Liver (tissue), 9 donors: ENCODE results near the gene KLF5. TPM values are rescaled to one million over a fixed set of nuclear protein-coding genes. Genes with fewer than 3 reads are reported as not detected.

Experiments used
- DNase-seq: peaks from one replicate; pipeline ENCODE4 v3.0.0-alpha.2; 2017; ENCODE audit warnings: low spot score
- H3K27ac ChIP-seq, 2 donors: one replicate each; pipeline ENCODE4 v1.7.0; 2013; ENCODE audit warnings: inconsistent platforms in 2 of 2, low read length in 2 of 2, control low read depth in 1 of 2, low read depth in 1 of 2, mild to moderate bottlenecking in 1 of 2
- H3K27me3 ChIP-seq, 4 donors: one replicate each; pipeline versions ENCODE4 v1.6.1 to v1.7.0; 2013; ENCODE audit warnings: low read length in 3 of 4, inconsistent platforms in 1 of 4, mild to moderate bottlenecking in 1 of 4, moderate library complexity in 1 of 4; ENCODE audit not compliant: control insufficient read depth in 4 of 4, insufficient read depth in 4 of 4
- H3K36me3 ChIP-seq, 4 donors: one replicate each; pipeline versions ENCODE4 v1.6.1 to v1.7.0; 2013; ENCODE audit warnings: low read length in 3 of 4, mild to moderate bottlenecking in 3 of 4, low read depth in 1 of 4, moderate library complexity in 1 of 4; ENCODE audit not compliant: control insufficient read depth in 4 of 4, insufficient read depth in 3 of 4
- H3K4me1 ChIP-seq, 4 donors: one replicate each; pipeline versions ENCODE4 v1.6.1 to v1.7.0; 2013; ENCODE audit warnings: low read length in 3 of 4, mild to moderate bottlenecking in 3 of 4, moderate library complexity in 1 of 4; ENCODE audit not compliant: control insufficient read depth in 4 of 4, insufficient read depth in 4 of 4
- H3K4me3 ChIP-seq, 3 donors: one replicate each; pipeline versions ENCODE4 v1.6.1 to v1.7.0; 2013; ENCODE audit warnings: low read length in 3 of 3, control low read depth in 1 of 3, low read depth in 1 of 3, mild to moderate bottlenecking in 1 of 3
- H3K9ac ChIP-seq, 2 donors: one replicate each; pipeline ENCODE4 v1.7.0; 2013; ENCODE audit warnings: low read length in 2 of 2, mild to moderate bottlenecking in 2 of 2, moderate library complexity in 2 of 2, control low read depth in 1 of 2, low read depth in 1 of 2
- H3K9me3 ChIP-seq, 4 donors: one replicate each; pipeline versions ENCODE4 v1.6.1 to v1.7.0; 2013; ENCODE audit warnings: low read length in 3 of 4; ENCODE audit not compliant: control insufficient read depth in 4 of 4
- ATF3 ChIP-seq: IDR thresholded peaks from 2 replicates; pipeline ENCODE4 v1.6.1; 2016; ENCODE audit warnings: antibody characterized with exemption
- CTCF ChIP-seq: fragments of 150-350 bp; IDR thresholded peaks from 2 replicates; pipeline ENCODE4 v1.5.1; 2017; ENCODE audit warnings: improper control_type of control experiment, low read depth, low read length; ENCODE audit not compliant: missing input control
- EGR1 ChIP-seq, 2 donors: IDR thresholded peaks; 2 replicates each; pipeline ENCODE4 v1.6.1; 2016 to 2018; ENCODE audit warnings: antibody characterized with exemption in 2 of 2, low read depth in 2 of 2
- FOXA1 ChIP-seq: IDR thresholded peaks from 2 replicates; pipeline ENCODE4 v1.6.1; 2016; ENCODE audit warnings: antibody characterized with exemption
- FOXA2 ChIP-seq: IDR thresholded peaks from 2 replicates; pipeline ENCODE4 v1.6.1; 2016; ENCODE audit warnings: antibody characterized with exemption
- GABPA ChIP-seq, 2 donors: IDR thresholded peaks in 1 of 2; conservative IDR thresholded peaks in 1 of 2; 2 replicates each; pipeline ENCODE4 v1.6.1; 2016; ENCODE audit warnings: antibody characterized with exemption in 2 of 2, mild to moderate bottlenecking in 1 of 2, moderate library complexity in 1 of 2
- HNF4G ChIP-seq: IDR thresholded peaks from 2 replicates; pipeline ENCODE4 v1.6.1; 2016; ENCODE audit warnings: antibody characterized with exemption
- JUND ChIP-seq, 2 donors: IDR thresholded peaks; 2 replicates each; pipeline ENCODE4 v1.6.1; 2016; ENCODE audit warnings: antibody characterized with exemption in 2 of 2
- MAX ChIP-seq: IDR thresholded peaks from 2 replicates; pipeline ENCODE4 v1.6.1; 2016; ENCODE audit warnings: antibody characterized with exemption
- NR2F2 ChIP-seq: IDR thresholded peaks from 2 replicates; pipeline ENCODE4 v1.6.1; 2016; ENCODE audit warnings: antibody characterized with exemption
- RAD21 ChIP-seq, 2 donors: IDR thresholded peaks; 2 replicates each; pipeline ENCODE4 v1.6.1; 2016; ENCODE audit warnings: antibody characterized with exemption in 2 of 2, mild to moderate bottlenecking in 2 of 2
- RXRA ChIP-seq, 2 donors: IDR thresholded peaks; 2 replicates each; pipeline ENCODE4 v1.6.1; 2017 to 2018; ENCODE audit warnings: antibody characterized with exemption in 2 of 2, mild to moderate bottlenecking in 1 of 2
- SP1 ChIP-seq: IDR thresholded peaks from 2 replicates; pipeline ENCODE4 v1.6.1; 2018; ENCODE audit warnings: antibody characterized with exemption, mild to moderate bottlenecking
- TAF1 ChIP-seq: conservative IDR thresholded peaks from 2 replicates; pipeline ENCODE4 v1.6.1; 2016; ENCODE audit warnings: antibody characterized with exemption, mild to moderate bottlenecking
- YY1 ChIP-seq: IDR thresholded peaks from 2 replicates; pipeline ENCODE4 v1.6.1; 2016; ENCODE audit warnings: antibody characterized with exemption, mild to moderate bottlenecking
- ZBTB33 ChIP-seq: IDR thresholded peaks from 2 replicates; pipeline ENCODE4 v1.6.1; 2016; ENCODE audit warnings: antibody characterized with exemption
- WGBS: extraction: QIAGEN DNeasy Blood & Tissue Kit; methylation state at CpG from one replicate; pipeline ENCODE4 v1.1.7; 2013; 5-methylcytosine and 5-hydroxymethylcytosine counted together
- polyA plus RNA-seq, 2 donors: library from polyadenylated mRNA; stranded (reverse) in 1 of 2; unstranded in 1 of 2; fragments of 200-250 nt in 1 of 2; fragments of >200 nt in 1 of 2; fragmentation: Nextera tagmentation in 1 of 2; extraction: Ambion mirVana in 1 of 2; gene quantifications; one replicate each; pipeline versions ENCODE4 v1.2.1 to v1.2.3, GENCODE V29; 2013 to 2015
- total RNA-seq, 2 donors: library from RNA; depleted of rRNA; stranded (reverse); fragments of >200 nt; gene quantifications; one replicate each; pipeline ENCODE4 v1.2.3, GENCODE V29; 2014
- TF ChIP-seq, protein P1 (sequence below): IDR thresholded peaks from 2 replicates; pipeline ENCODE4 v1.6.1; 2016; ENCODE audit warnings: antibody characterized with exemption, mild to moderate bottlenecking
- donor health status: healthy.
- donor health status: healthy.
- donor health status: healthy.
- donor health status: healthy.
- donor health status: healthy.

The KLF5 gene
- total and polyA plus RNA-seq, 4 donors: 0.25 to 0.61 (median 0.36) TPM

GRCh38 chr13:73101351-73102007, 42.7 kb downstream of the KLF5 start:
- Histone ChIP-seq H3K4me3 (no peak overlapping the region), H3K9me3 (no peaks in the 10 kb centered on the region), H3K4me1 (no peaks in the 10 kb centered on the region), H3K27me3 (no peaks in the 10 kb centered on the region), H3K9ac (no peak overlapping the region), H3K27ac (no peak overlapping the region), H3K36me3 (no peaks in the 10 kb centered on the region)
- WGBS: 92% methylated on average over 2 of the region's 2 CpGs
- TF ChIP-seq EGR1 (IDR thresholded peaks at IDR 0.05; ENCODE audit: low read depth in 2 of 2) (no peak), RXRA (IDR thresholded peaks at IDR 0.05) (no peak), TAF1 (no peak), YY1 (no peak), SP1 (no peak), ATF3 (no peak), ZBTB33 (no peak), RAD21 (IDR thresholded peaks at IDR 0.05) (no peak), MAX (no peak), FOXA2 (no peak), JUND (IDR thresholded peaks at IDR 0.05) (no peak), NR2F2 (no peak), CTCF (no peak), GABPA (IDR thresholded peaks at IDR 0.05 in 1 of 2, conservative IDR thresholded peaks at IDR 0.05 in 1 of 2) (no peak), FOXA1 (no peak)
- TF ChIP-seq, protein P1, sequence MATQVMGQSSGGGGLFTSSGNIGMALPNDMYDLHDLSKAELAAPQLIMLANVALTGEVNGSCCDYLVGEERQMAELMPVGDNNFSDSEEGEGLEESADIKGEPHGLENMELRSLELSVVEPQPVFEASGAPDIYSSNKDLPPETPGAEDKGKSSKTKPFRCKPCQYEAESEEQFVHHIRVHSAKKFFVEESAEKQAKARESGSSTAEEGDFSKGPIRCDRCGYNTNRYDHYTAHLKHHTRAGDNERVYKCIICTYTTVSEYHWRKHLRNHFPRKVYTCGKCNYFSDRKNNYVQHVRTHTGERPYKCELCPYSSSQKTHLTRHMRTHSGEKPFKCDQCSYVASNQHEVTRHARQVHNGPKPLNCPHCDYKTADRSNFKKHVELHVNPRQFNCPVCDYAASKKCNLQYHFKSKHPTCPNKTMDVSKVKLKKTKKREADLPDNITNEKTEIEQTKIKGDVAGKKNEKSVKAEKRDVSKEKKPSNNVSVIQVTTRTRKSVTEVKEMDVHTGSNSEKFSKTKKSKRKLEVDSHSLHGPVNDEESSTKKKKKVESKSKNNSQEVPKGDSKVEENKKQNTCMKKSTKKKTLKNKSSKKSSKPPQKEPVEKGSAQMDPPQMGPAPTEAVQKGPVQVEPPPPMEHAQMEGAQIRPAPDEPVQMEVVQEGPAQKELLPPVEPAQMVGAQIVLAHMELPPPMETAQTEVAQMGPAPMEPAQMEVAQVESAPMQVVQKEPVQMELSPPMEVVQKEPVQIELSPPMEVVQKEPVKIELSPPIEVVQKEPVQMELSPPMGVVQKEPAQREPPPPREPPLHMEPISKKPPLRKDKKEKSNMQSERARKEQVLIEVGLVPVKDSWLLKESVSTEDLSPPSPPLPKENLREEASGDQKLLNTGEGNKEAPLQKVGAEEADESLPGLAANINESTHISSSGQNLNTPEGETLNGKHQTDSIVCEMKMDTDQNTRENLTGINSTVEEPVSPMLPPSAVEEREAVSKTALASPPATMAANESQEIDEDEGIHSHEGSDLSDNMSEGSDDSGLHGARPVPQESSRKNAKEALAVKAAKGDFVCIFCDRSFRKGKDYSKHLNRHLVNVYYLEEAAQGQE: no peak
- DNase-seq: no peak

DNA sequence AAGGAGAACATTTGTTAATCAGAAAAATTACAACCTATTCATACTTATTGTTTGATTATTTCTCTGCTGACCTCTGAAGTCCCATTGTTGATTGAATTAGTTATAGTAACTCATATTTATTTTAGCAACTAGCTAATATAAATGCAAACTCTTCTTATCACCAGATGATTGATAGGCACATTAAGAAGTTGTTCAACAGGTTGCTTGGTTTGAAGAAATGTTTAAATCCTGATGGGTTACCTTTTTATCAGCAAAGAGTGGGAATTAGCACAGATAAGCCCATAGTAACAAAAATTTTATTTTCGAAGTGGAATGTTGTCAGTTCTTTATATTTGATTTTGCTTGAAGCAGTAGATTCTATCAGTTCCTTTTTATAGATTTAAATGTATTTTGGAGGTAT, 44.4 kb downstream of the KLF5 start:
- H3K27me3 ChIP-seq: no peaks in the 10 kb centered on the region
- no peaks in the 10 kb centered on the region for H3K4me1 ChIP-seq
- no peak overlapping the region for H3K27ac ChIP-seq
- TF ChIP-seq FOXA1 (no peak), ZBTB33 (no peak), GABPA (IDR thresholded peaks at IDR 0.05 in 1 of 2, conservative IDR thresholded peaks at IDR 0.05 in 1 of 2) (no peak), RXRA (IDR thresholded peaks at IDR 0.05) (no peak), JUND (IDR thresholded peaks at IDR 0.05) (no peak), HNF4G (no peak)
- TF ChIP-seq, protein P1: no peak

More for the DNA sequence above, 44.4 kb downstream of the KLF5 start:
- DNase-seq: no peak
- H3K9ac ChIP-seq: no peak overlapping the region
- no peaks in the 10 kb centered on the region for H3K36me3 ChIP-seq
- no peak overlapping the region for H3K4me3 ChIP-seq
- WGBS: 45% methylated on average over 1 of the region's 1 CpG
- H3K9me3 ChIP-seq: no peaks in the 10 kb centered on the region
